HEK293T (cell line): ENCODE measurements around the gene HIRIP3.

Source experiments
- ARNT ChIP-seq: fragments of 450-650 bp; IDR thresholded peaks from 2 replicates; pipeline ENCODE4 v1.6.1; 2017; ENCODE audit warnings: mild to moderate bottlenecking
- BHLHE40 ChIP-seq: fragments of 450-650 bp; IDR thresholded peaks from 2 replicates; pipeline ENCODE4 v1.6.1; 2016; ENCODE audit warnings: mild to moderate bottlenecking, moderate library complexity, borderline replicate concordance
- CTBP1 ChIP-seq: fragments of 450-650 bp; IDR thresholded peaks from 2 replicates; pipeline ENCODE4 v1.6.1; 2016; ENCODE audit warnings: borderline replicate concordance
- ELF4 ChIP-seq: fragments of 450-650 bp; IDR thresholded peaks from 2 replicates; pipeline ENCODE4 v1.6.1; 2017; ENCODE audit warnings: antibody characterized with exemption
- FOXA1 ChIP-seq: fragments of 450-650 bp; IDR thresholded peaks from 2 replicates; pipeline ENCODE4 v1.6.1; 2016; ENCODE audit warnings: mild to moderate bottlenecking
- FOXK2 ChIP-seq: fragments of 450-650 bp; IDR thresholded peaks from 2 replicates; pipeline ENCODE4 v1.6.1; 2016; ENCODE audit warnings: mild to moderate bottlenecking
- FOXM1 ChIP-seq: fragments of 450-650 bp; IDR thresholded peaks from 2 replicates; pipeline ENCODE4 v1.6.1; 2017; ENCODE audit warnings: mild to moderate bottlenecking, borderline replicate concordance
- HDGF ChIP-seq: fragments of 450-650 bp; IDR thresholded peaks from 2 replicates; pipeline ENCODE4 v1.6.1; 2017; ENCODE audit warnings: antibody characterized with exemption, borderline replicate concordance
- LEF1 ChIP-seq: fragments of 450-650 bp; IDR thresholded peaks from 2 replicates; pipeline ENCODE4 v1.6.1; 2017; ENCODE audit warnings: mild to moderate bottlenecking, borderline replicate concordance
- NFRKB ChIP-seq: fragments of 450-650 bp; IDR thresholded peaks from 2 replicates; pipeline ENCODE4 v1.6.1; 2016; ENCODE audit warnings: mild to moderate bottlenecking, moderate library complexity
- PKNOX1 ChIP-seq: fragments of 450-650 bp; IDR thresholded peaks from 2 replicates; pipeline ENCODE4 v1.6.1; 2016
- SP1 ChIP-seq: fragments of 450-650 bp; IDR thresholded peaks from 2 replicates; pipeline ENCODE4 v1.6.1; 2017
- SUZ12 ChIP-seq: fragments of 450-650 bp; IDR thresholded peaks from 2 replicates; pipeline ENCODE4 v1.6.1; 2016; ENCODE audit warnings: mild to moderate bottlenecking
- ZNF384 ChIP-seq: fragments of 450-650 bp; IDR thresholded peaks from 2 replicates; pipeline ENCODE4 v1.6.1; 2016

- TF ChIP-seq SUZ12 (no peak), HDGF (no peak), PKNOX1 (no peak), SP1 (no peak), FOXK2 (no peak), FOXA1 (no peak), BHLHE40 (no peak), ZNF384 (no peak), ARNT (no peak), ELF4 (no peak), CTBP1 (no peak), FOXM1 (no peak), NFRKB (no peak), LEF1 (no peak)
These were observed 7.9 kb downstream of the HIRIP3 start for GRCh38 chr16:29987371-29988085.
